Activated CD4-positive, CD25-positive, alpha-beta regulatory T cell treated with anti-CD3 and anti-CD28 coated beads, Interleukin-2, amount 50 U/mL, for 16 hours (primary cell): ENCODE measurements around the gene TUBA1B.

Experiments used
- DNase-seq: peaks from one replicate; pipeline ENCODE4 v3.0.0-alpha.2; 2020; ENCODE audit warnings: low read depth, low spot score

The TUBA1B gene

GRCh38 chr12:49091056-49091835, 39.9 kb downstream of the TUBA1B start:
- no peak for DNase-seq

GRCh38 chr12:49089821-49090773, 41.1 kb downstream of the TUBA1B start:
- no peak for DNase-seq

- no peak for DNase-seq
These were observed 42.3 kb downstream of the TUBA1B start for GRCh38 chr12:49088932-49089330.

- DNase-seq = peak; percentile 53
These were observed 42.9 kb downstream of the TUBA1B start for GRCh38 chr12:49088150-49088931.

- no peak for DNase-seq
These were observed 45.1 kb downstream of the TUBA1B start for GRCh38 chr12:49086116-49086515.

- DNase-seq = no peak
These were observed 46.8 kb downstream of the TUBA1B start for GRCh38 chr12:49084438-49084837.

- no peak for DNase-seq
These were observed 51.4 kb downstream of the TUBA1B start for GRCh38 chr12:49079793-49080192.
